ENCODE measurements around the gene APBA2.
"Not testable (repeated sequence)": the region's sequence is repeated elsewhere in the genome, so short reads cannot be mapped to it uniquely, and the experiment has no call there.

APBA2 gene

GRCh38 chr15:28849271-28849670 is 36.5 kb upstream of the APBA2 start:
- H3K4me1 ChIP-seq (ENCODE audit: control insufficient read depth in 2 of 2, insufficient read depth in 1 of 2, low read depth in 1 of 2, low read length in 2 of 2); H3K4ac ChIP-seq (ENCODE audit: low read length): not testable (repeated sequence)

GRCh38 chr15:28849766-28850165 is 36.0 kb upstream of the APBA2 start:
- H3K9ac ChIP-seq (ENCODE audit: low read depth, low read length, poor library complexity) = not testable (repeated sequence)

More at GRCh38 chr15:28849271-28849670, 36.5 kb upstream of the APBA2 start:
- not testable (repeated sequence) for H3K9me3 ChIP-seq (replicated peaks in 1 of 2; ENCODE audit: control insufficient read depth in 2 of 2, insufficient read depth in 1 of 2, low read depth in 1 of 2, low read length in 2 of 2); H3K23ac ChIP-seq (ENCODE audit: low read depth, low read length, poor library complexity); H3K9ac ChIP-seq (ENCODE audit: low read depth, low read length, poor library complexity); H2BK5ac ChIP-seq (ENCODE audit: low read length); H3K4me3 ChIP-seq (ENCODE audit: low read length in 2 of 2); H3K27ac ChIP-seq (replicated peaks; ENCODE audit: low read length); DNase-seq (ENCODE audit: low spot score); H3K79me1 ChIP-seq (ENCODE audit: low read depth, low read length); H4K91ac ChIP-seq (ENCODE audit: low read depth, low read length, poor library complexity); H4K8ac ChIP-seq (ENCODE audit: low read depth, low read length); H3K27me3 ChIP-seq (ENCODE audit: control insufficient read depth in 3 of 3, insufficient read depth in 3 of 3, low read depth in 1 of 3, low read length in 3 of 3); H3K36me3 ChIP-seq (replicated peaks in 1 of 2; ENCODE audit: control insufficient read depth in 2 of 2, insufficient read depth in 2 of 2, low read length in 2 of 2); H2BK12ac ChIP-seq (ENCODE audit: low read length); H3K4me2 ChIP-seq (ENCODE audit: insufficient read depth, low read length, poor library complexity, severe bottlenecking); H3K14ac ChIP-seq (ENCODE audit: low read length); H2AK5ac ChIP-seq (ENCODE audit: low read depth, low read length); H2BK15ac ChIP-seq (ENCODE audit: low read length); H2AFZ ChIP-seq (ENCODE audit: low read length); H2BK120ac ChIP-seq (ENCODE audit: low read depth, low read length); H3K18ac ChIP-seq (ENCODE audit: low read length)
- no CpG with 5 or more reads among the region's 17 CpGs for WGBS, 2 donors (ENCODE audit: extremely low coverage in 2 of 2, insufficient read length in 2 of 2, insufficient replicate concordance in 1 of 2)

GRCh38 chr15:28853654-28854053 is 32.1 kb upstream of the APBA2 start:
- not testable (repeated sequence) for H3K4ac ChIP-seq (ENCODE audit: low read length); H2BK5ac ChIP-seq (ENCODE audit: low read length); H3K18ac ChIP-seq (ENCODE audit: low read length); H2BK120ac ChIP-seq (ENCODE audit: low read depth, low read length); H3K4me1 ChIP-seq (ENCODE audit: control insufficient read depth in 2 of 2, insufficient read depth in 1 of 2, low read depth in 1 of 2, low read length in 2 of 2); H3K27ac ChIP-seq (replicated peaks; ENCODE audit: low read length); H4K91ac ChIP-seq (ENCODE audit: low read depth, low read length, poor library complexity); H3K79me1 ChIP-seq (ENCODE audit: low read depth, low read length); H3K4me3 ChIP-seq (ENCODE audit: low read length in 2 of 2); H2AK5ac ChIP-seq (ENCODE audit: low read depth, low read length); H2BK15ac ChIP-seq (ENCODE audit: low read length); H4K8ac ChIP-seq (ENCODE audit: low read depth, low read length); H2BK12ac ChIP-seq (ENCODE audit: low read length); H3K23ac ChIP-seq (ENCODE audit: low read depth, low read length, poor library complexity); H2AFZ ChIP-seq (ENCODE audit: low read length); H3K4me2 ChIP-seq (ENCODE audit: insufficient read depth, low read length, poor library complexity, severe bottlenecking); H3K14ac ChIP-seq (ENCODE audit: low read length); H3K9ac ChIP-seq (ENCODE audit: low read depth, low read length, poor library complexity); H3K27me3 ChIP-seq (ENCODE audit: control insufficient read depth in 3 of 3, insufficient read depth in 3 of 3, low read depth in 1 of 3, low read length in 3 of 3); DNase-seq (ENCODE audit: low spot score); H3K36me3 ChIP-seq (replicated peaks in 1 of 2; ENCODE audit: control insufficient read depth in 2 of 2, insufficient read depth in 2 of 2, low read length in 2 of 2); H3K9me3 ChIP-seq (replicated peaks in 1 of 2; ENCODE audit: control insufficient read depth in 2 of 2, insufficient read depth in 1 of 2, low read depth in 1 of 2, low read length in 2 of 2)
- no CpG with 5 or more reads among the region's 5 CpGs for WGBS, 2 donors (ENCODE audit: extremely low coverage in 2 of 2, insufficient read length in 2 of 2, insufficient replicate concordance in 1 of 2)

More at GRCh38 chr15:28849766-28850165, 36.0 kb upstream of the APBA2 start:
- not testable (repeated sequence) for H3K79me1 ChIP-seq (ENCODE audit: low read depth, low read length); H3K9me3 ChIP-seq (replicated peaks in 1 of 2; ENCODE audit: control insufficient read depth in 2 of 2, insufficient read depth in 1 of 2, low read depth in 1 of 2, low read length in 2 of 2); DNase-seq (ENCODE audit: low spot score); H2AFZ ChIP-seq (ENCODE audit: low read length); H3K27ac ChIP-seq (replicated peaks; ENCODE audit: low read length); H3K27me3 ChIP-seq (ENCODE audit: control insufficient read depth in 3 of 3, insufficient read depth in 3 of 3, low read depth in 1 of 3, low read length in 3 of 3); H3K4me1 ChIP-seq (ENCODE audit: control insufficient read depth in 2 of 2, insufficient read depth in 1 of 2, low read depth in 1 of 2, low read length in 2 of 2); H3K36me3 ChIP-seq (replicated peaks in 1 of 2; ENCODE audit: control insufficient read depth in 2 of 2, insufficient read depth in 2 of 2, low read length in 2 of 2); H2BK15ac ChIP-seq (ENCODE audit: low read length); H2BK5ac ChIP-seq (ENCODE audit: low read length); H3K18ac ChIP-seq (ENCODE audit: low read length); H2AK5ac ChIP-seq (ENCODE audit: low read depth, low read length); H3K4me3 ChIP-seq (ENCODE audit: low read length in 2 of 2); H4K8ac ChIP-seq (ENCODE audit: low read depth, low read length); H3K4me2 ChIP-seq (ENCODE audit: insufficient read depth, low read length, poor library complexity, severe bottlenecking); H4K91ac ChIP-seq (ENCODE audit: low read depth, low read length, poor library complexity); H2BK12ac ChIP-seq (ENCODE audit: low read length); H3K14ac ChIP-seq (ENCODE audit: low read length); H3K23ac ChIP-seq (ENCODE audit: low read depth, low read length, poor library complexity); H3K4ac ChIP-seq (ENCODE audit: low read length); H2BK120ac ChIP-seq (ENCODE audit: low read depth, low read length)
- WGBS, 2 donors (ENCODE audit: extremely low coverage in 2 of 2, insufficient read length in 2 of 2, insufficient replicate concordance in 1 of 2) = no CpG with 5 or more reads among the region's 31 CpGs

GRCh38 chr15:28854578-28854977 is 31.2 kb upstream of the APBA2 start:
- no CpG with 5 or more reads among the region's 2 CpGs for WGBS, 2 donors (ENCODE audit: extremely low coverage in 2 of 2, insufficient read length in 2 of 2, insufficient replicate concordance in 1 of 2)
- H2BK15ac ChIP-seq (ENCODE audit: low read length); H3K4ac ChIP-seq (ENCODE audit: low read length); H3K27ac ChIP-seq (replicated peaks; ENCODE audit: low read length); H4K8ac ChIP-seq (ENCODE audit: low read depth, low read length); H3K4me2 ChIP-seq (ENCODE audit: insufficient read depth, low read length, poor library complexity, severe bottlenecking); H2BK12ac ChIP-seq (ENCODE audit: low read length); H2AFZ ChIP-seq (ENCODE audit: low read length); H3K9me3 ChIP-seq (replicated peaks in 1 of 2; ENCODE audit: control insufficient read depth in 2 of 2, insufficient read depth in 1 of 2, low read depth in 1 of 2, low read length in 2 of 2); H3K23ac ChIP-seq (ENCODE audit: low read depth, low read length, poor library complexity); H3K36me3 ChIP-seq (replicated peaks in 1 of 2; ENCODE audit: control insufficient read depth in 2 of 2, insufficient read depth in 2 of 2, low read length in 2 of 2); H2BK120ac ChIP-seq (ENCODE audit: low read depth, low read length); H3K79me1 ChIP-seq (ENCODE audit: low read depth, low read length); H2BK5ac ChIP-seq (ENCODE audit: low read length); DNase-seq (ENCODE audit: low spot score); H3K4me1 ChIP-seq (ENCODE audit: control insufficient read depth in 2 of 2, insufficient read depth in 1 of 2, low read depth in 1 of 2, low read length in 2 of 2); H4K91ac ChIP-seq (ENCODE audit: low read depth, low read length, poor library complexity); H3K27me3 ChIP-seq (ENCODE audit: control insufficient read depth in 3 of 3, insufficient read depth in 3 of 3, low read depth in 1 of 3, low read length in 3 of 3); H3K18ac ChIP-seq (ENCODE audit: low read length); H2AK5ac ChIP-seq (ENCODE audit: low read depth, low read length); H3K14ac ChIP-seq (ENCODE audit: low read length); H3K4me3 ChIP-seq (ENCODE audit: low read length in 2 of 2); H3K9ac ChIP-seq (ENCODE audit: low read depth, low read length, poor library complexity): not testable (repeated sequence)
